Measurements from ENCODE around the gene PCSK7.

PCSK7 gene

GRCh38 chr11:117180020-117180419 lies 51.9 kb downstream of the PCSK7 start:
- DNase-seq = no peak

- DNase-seq = no peak
Observed at GRCh38 chr11:117179048-117179999, 52.5 kb downstream of the PCSK7 start.

- peak; percentile 84 for DNase-seq
Observed at GRCh38 chr11:117178210-117179034, 53.5 kb downstream of the PCSK7 start, which contains the start of gene SIDT2. Gene SIDT2, plus strand, starts transcription at chr11:117178743. Its CDS starts 521 bp downstream, at chr11:117179264.

GRCh38 chr11:117177534-117178209 lies 54.2 kb downstream of the PCSK7 start:
- no peak for DNase-seq

GRCh38 chr11:117176186-117176585 lies 55.7 kb downstream of the PCSK7 start:
- DNase-seq = no peak

GRCh38 chr11:117175781-117176180 lies 56.1 kb downstream of the PCSK7 start:
- no peak for DNase-seq

- no peak for DNase-seq
Observed at GRCh38 chr11:117175104-117175503, 56.8 kb downstream of the PCSK7 start.

- no peak for DNase-seq
Observed at GRCh38 chr11:117172724-117173421, 59.0 kb downstream of the PCSK7 start.

GRCh38 chr11:117171404-117172061 lies 60.3 kb downstream of the PCSK7 start:
- DNase-seq = no peak

- no peak for DNase-seq
Observed at GRCh38 chr11:117171007-117171403, 60.9 kb downstream of the PCSK7 start.

- no peak for DNase-seq
Observed at GRCh38 chr11:117170210-117170609, 61.7 kb downstream of the PCSK7 start.

GRCh38 chr11:117169736-117170135 lies 62.1 kb downstream of the PCSK7 start:
- DNase-seq = no peak

- DNase-seq = no peak
Observed at GRCh38 chr11:117166491-117166890, 65.4 kb downstream of the PCSK7 start.

GRCh38 chr11:117160826-117161225 lies 71.0 kb downstream of the PCSK7 start:
- no peak for DNase-seq

- no peak for DNase-seq
Observed at GRCh38 chr11:117159892-117160291, 72.0 kb downstream of the PCSK7 start.

GRCh38 chr11:117157507-117157906 lies 74.4 kb downstream of the PCSK7 start:
- DNase-seq = no peak

GRCh38 chr11:117154468-117154867 lies 77.4 kb downstream of the PCSK7 start:
- DNase-seq = no peak
